IPS-15b (cell line): ENCODE data around the gene FBXL13.

Experiments used
- H3K27me3 ChIP-seq: one replicate; pipeline ENCODE4 v1.6.1; 2013; ENCODE audit warnings: low read length; ENCODE audit not compliant: control insufficient read depth, insufficient read depth
- H3K36me3 ChIP-seq: one replicate; pipeline ENCODE4 v1.6.1; 2013; ENCODE audit warnings: low read length; ENCODE audit not compliant: control insufficient read depth, insufficient read depth
- H3K4me1 ChIP-seq: one replicate; pipeline ENCODE4 v1.6.1; 2013; ENCODE audit warnings: mild to moderate bottlenecking, low read length; ENCODE audit not compliant: control insufficient read depth, insufficient read depth
- H3K4me3 ChIP-seq: one replicate; pipeline ENCODE4 v1.5.1; 2013; ENCODE audit warnings: low read depth, low read length
- H3K9ac ChIP-seq: one replicate; pipeline ENCODE4 v1.6.1; 2013; ENCODE audit warnings: low read depth, mild to moderate bottlenecking, low read length
- H3K9me3 ChIP-seq: one replicate; pipeline ENCODE4 v1.6.1; 2013; ENCODE audit warnings: mild to moderate bottlenecking, low read length; ENCODE audit not compliant: control insufficient read depth, insufficient read depth

FBXL13 gene

DNA sequence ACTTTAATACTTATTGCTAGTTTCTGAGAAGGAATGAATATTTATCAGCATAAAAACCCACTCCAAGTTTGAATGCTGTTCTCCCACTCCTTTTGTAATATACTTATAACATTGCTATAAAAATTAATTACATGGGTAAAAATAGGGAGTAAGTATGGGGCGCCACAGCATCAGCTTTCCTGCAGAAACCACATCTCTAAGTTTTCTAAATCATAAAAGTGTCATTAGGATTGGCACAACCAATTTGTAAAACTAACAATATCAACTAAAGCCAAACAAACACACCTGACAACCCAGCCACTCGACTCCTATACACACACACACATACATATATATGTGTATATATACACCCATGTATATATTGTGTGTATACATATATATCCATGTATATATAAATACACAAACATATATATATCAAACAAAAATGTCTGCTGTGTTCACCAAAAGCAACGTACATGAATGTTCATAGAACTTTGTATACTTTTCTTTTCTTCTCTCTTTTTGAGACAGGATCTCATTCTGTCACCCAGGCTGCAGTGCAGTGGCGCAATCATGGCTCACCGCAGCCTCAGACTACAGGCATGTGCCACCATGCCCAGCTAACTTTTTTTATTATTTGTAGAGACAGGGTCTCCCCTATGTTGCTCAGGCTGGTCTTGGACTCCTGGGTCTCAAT lies 176.6 kb downstream of the FBXL13 start:
- no peaks in the 10 kb centered on the region for H3K36me3 ChIP-seq
- no peak overlapping the region for H3K9ac ChIP-seq
- H3K4me1 ChIP-seq = no peaks in the 10 kb centered on the region
- no peak overlapping the region for H3K4me3 ChIP-seq
- no peaks in the 10 kb centered on the region for H3K9me3 ChIP-seq
- no peaks in the 10 kb centered on the region for H3K27me3 ChIP-seq

DNA sequence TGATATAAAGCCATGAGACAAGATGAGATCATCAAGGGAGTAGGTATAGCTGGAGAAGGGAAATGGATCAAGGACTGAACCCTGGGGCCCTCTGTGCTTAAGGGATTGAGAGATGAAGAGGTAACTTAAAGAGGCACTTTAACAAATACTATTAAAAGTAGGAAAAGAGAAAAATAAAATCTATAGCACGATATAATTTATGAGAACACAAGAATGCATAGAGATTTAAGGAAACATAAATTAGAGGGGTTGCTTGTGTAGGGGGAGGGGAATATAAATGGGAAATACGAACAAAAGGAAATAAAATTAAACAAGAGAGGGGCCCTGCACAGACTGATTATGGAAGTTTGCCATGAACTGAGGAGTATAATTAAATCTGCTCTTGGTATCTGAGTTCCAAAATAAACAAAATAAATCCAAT lies 177.4 kb downstream of the FBXL13 start:
- Histone ChIP-seq H3K9me3 (no peaks in the 10 kb centered on the region), H3K4me1 (no peaks in the 10 kb centered on the region), H3K9ac (no peak overlapping the region), H3K4me3 (no peak overlapping the region), H3K36me3 (no peaks in the 10 kb centered on the region), H3K27me3 (no peaks in the 10 kb centered on the region)

- Histone ChIP-seq H3K9ac (no peak overlapping the region), H3K36me3 (no peaks in the 10 kb centered on the region), H3K4me3 (no peak overlapping the region), H3K27me3 (no peaks in the 10 kb centered on the region), H3K9me3 (no peaks in the 10 kb centered on the region), H3K4me1 (no peaks in the 10 kb centered on the region)
These were observed 178.0 kb downstream of the FBXL13 start for GRCh38 chr7:102896585-102896984.

- H3K27me3 ChIP-seq = no peaks in the 10 kb centered on the region
- no peak overlapping the region for H3K4me3 ChIP-seq
- no peaks in the 10 kb centered on the region for H3K36me3 ChIP-seq
- H3K9ac ChIP-seq = no peak overlapping the region
- no peaks in the 10 kb centered on the region for H3K9me3 ChIP-seq
- H3K4me1 ChIP-seq = no peaks in the 10 kb centered on the region
These were observed 179.0 kb downstream of the FBXL13 start for GRCh38 chr7:102895602-102896001.

GRCh38 chr7:102892631-102893278 lies 181.8 kb downstream of the FBXL13 start:
- H3K4me1 ChIP-seq = no peaks in the 10 kb centered on the region
- H3K4me3 ChIP-seq = no peak overlapping the region
- H3K9ac ChIP-seq = no peak overlapping the region
- H3K9me3 ChIP-seq = no peaks in the 10 kb centered on the region
- no peaks in the 10 kb centered on the region for H3K36me3 ChIP-seq
- H3K27me3 ChIP-seq = no peaks in the 10 kb centered on the region

DNA sequence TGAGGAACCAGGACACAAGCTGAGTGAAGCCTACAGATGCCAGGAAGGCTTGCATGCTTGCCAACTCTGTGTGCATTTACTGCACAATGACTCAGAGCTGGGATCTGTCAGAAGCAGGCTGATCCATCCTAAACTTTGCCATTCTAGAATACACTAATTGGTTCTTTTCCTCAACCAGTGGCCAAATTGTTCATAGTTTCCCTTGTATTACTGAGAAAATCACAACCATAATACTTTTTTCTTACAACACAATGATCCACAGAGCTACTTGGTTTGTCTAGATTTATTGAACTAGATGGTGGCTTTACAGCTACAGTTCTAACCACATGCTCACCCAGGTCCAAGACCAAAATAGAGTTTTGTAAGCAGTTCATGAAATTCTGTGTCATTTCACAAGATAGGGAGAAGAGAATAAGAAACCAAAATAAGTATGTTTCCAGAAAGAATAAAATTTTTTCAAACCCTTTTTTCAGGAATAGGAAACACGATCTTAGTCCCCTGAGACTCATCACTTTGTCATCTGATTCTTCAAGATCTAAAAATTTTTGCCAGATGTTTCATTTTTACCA lies 182.8 kb downstream of the FBXL13 start:
- H3K4me3 ChIP-seq = no peak overlapping the region
- H3K27me3 ChIP-seq = no peaks in the 10 kb centered on the region
- H3K9ac ChIP-seq = no peak overlapping the region
- no peaks in the 10 kb centered on the region for H3K9me3 ChIP-seq
- H3K36me3 ChIP-seq = no peaks in the 10 kb centered on the region
- H3K4me1 ChIP-seq = no peaks in the 10 kb centered on the region

GRCh38 chr7:102890971-102891692 lies 183.5 kb downstream of the FBXL13 start:
- no peak overlapping the region for H3K9ac ChIP-seq
- H3K9me3 ChIP-seq = no peaks in the 10 kb centered on the region
- H3K36me3 ChIP-seq = no peaks in the 10 kb centered on the region
- no peaks in the 10 kb centered on the region for H3K27me3 ChIP-seq
- H3K4me3 ChIP-seq = no peak overlapping the region
- no peaks in the 10 kb centered on the region for H3K4me1 ChIP-seq

DNA sequence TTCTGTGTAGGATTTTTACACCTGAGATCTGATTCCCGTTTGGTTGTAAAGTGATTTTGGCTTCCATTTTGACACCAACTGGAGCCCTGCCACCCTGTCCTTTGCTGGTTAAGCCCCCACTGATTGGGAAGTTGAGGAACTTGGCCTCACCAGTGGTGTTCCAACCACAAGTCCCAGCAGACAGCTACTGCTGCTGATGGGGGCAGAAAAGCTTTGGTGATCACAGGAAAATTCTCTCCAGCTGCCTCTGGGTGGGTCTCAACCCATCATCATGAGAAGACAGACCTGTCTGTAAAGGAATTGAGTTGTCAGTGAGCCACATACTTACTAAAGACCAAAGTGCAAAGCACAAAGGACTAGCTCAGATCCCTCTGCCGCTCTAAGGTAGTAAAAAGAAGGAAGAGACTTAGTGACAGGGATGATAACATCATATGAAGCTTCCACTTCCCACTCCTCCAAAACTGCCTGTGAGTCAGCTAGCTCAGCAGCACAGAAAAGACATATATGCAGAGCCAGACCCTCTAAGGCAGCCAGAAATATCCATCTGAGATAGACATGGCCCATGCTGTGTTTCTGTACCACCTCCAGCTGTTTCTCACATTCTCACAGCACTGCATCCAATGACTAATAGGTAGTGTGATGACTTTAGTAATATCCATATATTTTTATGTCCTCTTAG lies 184.2 kb downstream of the FBXL13 start:
- Histone ChIP-seq H3K4me3 (no peak overlapping the region), H3K4me1 (no peaks in the 10 kb centered on the region), H3K36me3 (no peaks in the 10 kb centered on the region), H3K9me3 (no peaks in the 10 kb centered on the region), H3K9ac (no peak overlapping the region), H3K27me3 (no peaks in the 10 kb centered on the region)

DNA sequence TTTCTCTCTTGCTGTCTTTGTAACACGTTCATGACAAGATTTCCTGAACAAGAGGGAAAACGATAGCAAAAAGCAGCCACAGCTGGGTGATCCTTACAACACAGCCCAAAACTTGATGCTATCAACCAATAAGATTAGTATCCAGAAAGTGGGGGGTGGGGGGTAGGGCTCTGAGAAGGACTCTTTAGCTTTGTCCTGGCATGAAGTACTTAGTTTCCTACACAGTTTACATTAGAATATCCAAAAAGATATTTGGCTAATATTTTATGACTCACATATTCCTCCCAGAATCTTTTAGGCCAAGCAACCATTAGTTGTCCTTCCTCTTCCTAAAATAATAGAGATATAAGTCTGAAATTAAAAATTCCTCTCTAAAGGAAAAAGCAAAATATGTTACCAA lies 184.7 kb downstream of the FBXL13 start:
- no peaks in the 10 kb centered on the region for H3K36me3 ChIP-seq
- no peaks in the 10 kb centered on the region for H3K4me1 ChIP-seq
- no peak overlapping the region for H3K4me3 ChIP-seq
- H3K9ac ChIP-seq = no peak overlapping the region
- H3K27me3 ChIP-seq = no peaks in the 10 kb centered on the region
- H3K9me3 ChIP-seq = no peaks in the 10 kb centered on the region

- H3K27me3 ChIP-seq = no peaks in the 10 kb centered on the region
- H3K4me1 ChIP-seq = no peaks in the 10 kb centered on the region
- H3K4me3 ChIP-seq = no peak overlapping the region
- no peaks in the 10 kb centered on the region for H3K9me3 ChIP-seq
- H3K36me3 ChIP-seq = no peaks in the 10 kb centered on the region
- H3K9ac ChIP-seq = no peak overlapping the region
These were observed 185.9 kb downstream of the FBXL13 start for GRCh38 chr7:102888561-102889233.
